LNCaP clone FGC (cell line): ENCODE results near the gene INPP5F.

Experiments used
- DNase-seq: peaks from one replicate; pipeline ENCODE4 v3.0.0-alpha.2; 2011; ENCODE audit warnings: low read depth
- H3K4me3 ChIP-seq: 2 replicates; pipeline ENCODE4 v1.5.1; 2011; ENCODE audit warnings: mild to moderate bottlenecking, low read depth, low read length, control low read depth
- TF ChIP-seq, protein P1 (sequence below): IDR thresholded peaks from 2 replicates; pipeline ENCODE4 v1.5.1; 2012; ENCODE audit warnings: mild to moderate bottlenecking; ENCODE audit not compliant: control insufficient read depth, insufficient read depth; ENCODE audit errors: extremely low read depth

Gene INPP5F

DNA sequence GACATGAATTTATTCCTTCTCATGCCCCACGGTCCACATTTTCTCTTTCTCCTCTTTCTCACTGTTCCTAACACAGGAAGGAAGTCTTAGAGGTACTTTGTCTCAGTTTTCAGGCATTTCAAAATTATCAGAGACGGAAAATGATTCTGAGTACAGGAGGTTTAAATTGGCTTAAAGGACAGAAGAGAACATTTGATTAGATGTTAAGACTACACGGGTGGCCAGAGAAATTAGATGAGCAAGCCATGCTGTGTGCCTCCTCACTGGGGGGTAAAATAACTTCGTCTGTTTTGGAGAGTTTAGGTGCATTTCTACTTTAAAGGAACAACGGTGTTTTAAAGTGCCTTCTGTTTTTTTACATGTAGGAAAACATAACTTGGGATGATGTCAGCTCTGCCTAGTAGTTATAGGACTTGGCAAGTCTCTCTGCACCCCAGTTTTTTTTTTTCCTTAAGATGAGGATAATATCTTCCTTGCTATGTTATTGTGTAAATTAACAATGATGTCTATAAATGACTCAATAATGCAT is 79.9 kb downstream of the INPP5F start:
- TF ChIP-seq, protein P1, sequence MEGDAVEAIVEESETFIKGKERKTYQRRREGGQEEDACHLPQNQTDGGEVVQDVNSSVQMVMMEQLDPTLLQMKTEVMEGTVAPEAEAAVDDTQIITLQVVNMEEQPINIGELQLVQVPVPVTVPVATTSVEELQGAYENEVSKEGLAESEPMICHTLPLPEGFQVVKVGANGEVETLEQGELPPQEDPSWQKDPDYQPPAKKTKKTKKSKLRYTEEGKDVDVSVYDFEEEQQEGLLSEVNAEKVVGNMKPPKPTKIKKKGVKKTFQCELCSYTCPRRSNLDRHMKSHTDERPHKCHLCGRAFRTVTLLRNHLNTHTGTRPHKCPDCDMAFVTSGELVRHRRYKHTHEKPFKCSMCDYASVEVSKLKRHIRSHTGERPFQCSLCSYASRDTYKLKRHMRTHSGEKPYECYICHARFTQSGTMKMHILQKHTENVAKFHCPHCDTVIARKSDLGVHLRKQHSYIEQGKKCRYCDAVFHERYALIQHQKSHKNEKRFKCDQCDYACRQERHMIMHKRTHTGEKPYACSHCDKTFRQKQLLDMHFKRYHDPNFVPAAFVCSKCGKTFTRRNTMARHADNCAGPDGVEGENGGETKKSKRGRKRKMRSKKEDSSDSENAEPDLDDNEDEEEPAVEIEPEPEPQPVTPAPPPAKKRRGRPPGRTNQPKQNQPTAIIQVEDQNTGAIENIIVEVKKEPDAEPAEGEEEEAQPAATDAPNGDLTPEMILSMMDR = no peak
- no peak for DNase-seq
- no peak overlapping the region for H3K4me3 ChIP-seq

DNA sequence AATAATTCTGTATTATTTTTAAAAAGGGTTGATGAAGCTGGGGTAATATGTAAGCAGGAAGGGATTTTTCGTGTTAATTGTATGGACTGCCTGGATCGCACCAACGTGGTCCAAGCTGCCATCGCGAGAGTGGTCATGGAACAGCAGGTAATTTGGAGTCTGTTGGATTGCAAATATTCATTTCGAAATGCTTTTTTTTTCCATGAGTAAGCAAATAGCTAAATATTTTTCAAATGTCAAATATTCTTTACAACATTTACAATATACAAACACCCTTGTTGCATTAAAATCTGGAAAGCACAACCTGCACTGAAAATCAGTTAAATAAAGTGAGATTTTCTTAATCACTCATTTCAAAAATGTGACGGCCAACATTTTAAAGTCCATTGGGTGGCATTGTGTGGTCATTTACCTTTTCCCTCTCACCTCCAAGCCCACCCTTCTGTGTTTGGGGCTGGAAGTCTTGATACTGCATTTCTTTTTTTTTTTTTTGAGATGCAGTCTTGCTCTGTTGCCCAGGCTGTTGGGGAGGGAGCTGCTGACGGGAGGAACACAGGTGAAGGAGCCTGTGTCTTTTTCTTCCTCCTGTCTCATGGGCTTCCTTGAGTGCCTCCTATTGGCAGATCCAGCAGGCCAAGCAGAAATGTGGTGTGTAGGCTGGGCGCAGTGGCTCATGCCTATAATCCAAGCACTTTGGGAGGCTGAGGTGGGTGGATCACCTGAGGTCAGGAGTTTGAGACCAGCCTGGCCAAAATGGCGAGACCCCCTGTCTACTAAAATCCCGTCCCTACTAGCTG is 80.7 kb downstream of the INPP5F start:
- TF ChIP-seq, protein P1 = no peak
- H3K4me3 ChIP-seq = no peak overlapping the region
- DNase-seq = no peak

DNA sequence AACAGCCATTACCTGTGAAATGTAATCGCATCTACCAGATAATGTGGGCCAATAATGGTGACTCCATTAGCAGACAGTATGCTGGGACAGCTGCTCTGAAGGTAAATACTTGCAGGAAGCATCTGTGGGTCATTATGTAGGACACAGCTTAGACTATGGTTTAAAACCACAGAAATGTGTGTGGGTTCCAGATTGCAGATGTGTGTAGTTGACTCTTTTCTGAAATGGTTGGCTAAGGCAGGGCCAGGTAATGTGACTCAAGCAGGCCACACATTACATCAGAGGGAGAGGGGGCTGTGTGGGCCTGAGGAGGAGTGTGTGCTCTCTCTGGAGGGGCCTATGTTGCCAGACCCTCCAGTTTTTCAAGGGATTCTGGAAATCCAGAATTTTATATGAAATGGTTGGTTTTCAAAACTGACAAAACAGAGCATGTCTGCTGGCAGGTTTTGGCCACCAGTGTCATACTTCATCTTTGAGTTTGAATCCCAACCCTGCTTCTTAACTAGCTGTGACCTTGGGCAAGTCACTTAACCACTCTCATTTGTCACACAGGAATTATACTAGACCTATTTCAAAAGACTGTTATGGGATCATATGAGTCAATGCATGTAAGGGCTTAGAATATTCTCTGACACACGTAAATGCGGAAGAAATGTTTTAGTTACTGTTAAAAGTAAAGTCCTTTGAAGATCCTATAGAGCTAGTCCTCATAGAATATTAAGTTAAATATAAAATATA is 82.3 kb downstream of the INPP5F start:
- DNase-seq = no peak
- TF ChIP-seq, protein P1 = no peak
- no peak overlapping the region for H3K4me3 ChIP-seq

DNA sequence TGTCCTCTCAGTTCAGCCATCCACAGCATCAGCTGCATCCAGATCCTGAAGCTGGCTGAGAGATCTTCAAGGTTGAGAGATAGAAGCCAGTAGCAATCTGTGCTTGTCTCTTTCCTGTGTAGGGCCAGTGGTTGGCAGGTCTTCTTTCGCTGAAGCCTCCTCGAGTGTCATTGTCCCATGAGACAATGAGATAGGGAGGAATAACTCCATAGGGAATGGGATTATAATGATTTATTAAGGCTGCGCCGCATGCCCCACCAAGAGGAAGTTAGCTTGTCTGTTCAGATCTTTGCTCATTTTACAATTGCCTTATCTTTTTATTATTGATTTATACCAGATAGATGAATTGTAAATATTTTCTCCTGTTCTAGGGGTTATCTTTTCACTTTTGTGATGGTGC is 85.3 kb downstream of the INPP5F start:
- H3K4me3 ChIP-seq = no peak overlapping the region
- no peak for DNase-seq
- TF ChIP-seq, protein P1 = no peak

DNA sequence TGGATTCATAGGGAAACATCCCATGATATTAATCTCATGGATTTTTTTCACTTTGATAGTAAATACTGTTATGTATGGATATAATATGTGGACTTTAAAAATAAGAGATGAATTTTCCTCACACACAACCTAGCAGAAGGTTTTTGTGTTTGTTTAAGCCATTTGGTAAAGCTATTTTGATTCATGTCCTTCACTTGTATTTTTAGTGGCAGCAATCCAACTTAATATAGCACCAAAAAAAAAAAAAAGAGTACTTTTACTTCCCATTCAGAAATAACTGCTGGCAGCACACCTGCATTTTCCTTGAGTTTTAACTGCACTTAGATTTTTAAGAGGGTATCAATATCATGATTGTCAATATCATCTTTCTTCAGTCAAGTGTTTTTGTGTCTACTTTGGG is 86.8 kb downstream of the INPP5F start:
- TF ChIP-seq, protein P1 = no peak
- H3K4me3 ChIP-seq = no peak overlapping the region
- no peak for DNase-seq

DNA sequence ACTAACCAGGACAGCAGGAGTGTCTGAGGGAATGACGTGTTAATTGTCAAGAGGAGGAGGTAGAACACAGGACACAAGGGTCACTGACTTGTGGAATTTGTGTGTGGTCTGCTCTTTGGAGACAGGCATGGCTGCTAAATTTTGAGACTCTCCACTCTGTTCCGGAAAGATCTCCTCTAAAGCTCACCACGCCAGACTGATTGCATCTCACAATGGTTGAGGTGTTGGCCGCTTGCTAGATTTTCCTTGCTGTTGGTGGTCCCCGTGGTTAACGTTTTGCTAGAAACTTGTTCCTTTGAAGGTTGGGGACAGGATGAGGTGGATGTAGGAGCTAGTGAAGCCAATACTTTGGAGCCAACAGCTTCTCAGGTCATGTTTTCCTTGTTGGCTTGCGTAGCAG is 89.8 kb downstream of the INPP5F start:
- DNase-seq = no peak
- TF ChIP-seq, protein P1 = no peak
- H3K4me3 ChIP-seq = no peak overlapping the region
